Osteoblast (primary cell): ENCODE data around the gene CENPF. TPM values are rescaled to one million over a fixed set of nuclear protein-coding genes. Genes with fewer than 3 reads are reported as not detected.
"Not testable (repeated sequence)": the region's sequence is repeated elsewhere in the genome, so short reads cannot be mapped to it uniquely, and the experiment has no call there.

ENCODE experiments used
- DNase-seq: peaks from one replicate; pipeline ENCODE4 v3.0.0; 2011; ENCODE audit warnings: low spot score, mixed read lengths; ENCODE audit not compliant: insufficient read length; ENCODE audit errors: missing footprints
- H2AFZ ChIP-seq: 2 replicates; pipeline ENCODE4 v1.6.0; 2011; ENCODE audit warnings: mild to moderate bottlenecking, low read length
- H3K27ac ChIP-seq: 2 replicates; pipeline ENCODE4 v1.5.1; 2011; ENCODE audit warnings: mild to moderate bottlenecking, low read depth, low read length, moderate library complexity
- H3K27me3 ChIP-seq: 2 replicates; pipeline ENCODE4 v1.6.0; 2012; ENCODE audit warnings: mild to moderate bottlenecking, control low read depth, inconsistent platforms, low read length, moderate library complexity; ENCODE audit not compliant: insufficient read depth
- H3K36me3 ChIP-seq: 2 replicates; pipeline ENCODE4 v1.5.1; 2011; ENCODE audit warnings: mild to moderate bottlenecking, low read length, control low read depth, moderate library complexity; ENCODE audit not compliant: insufficient read depth
- H3K4me1 ChIP-seq: 2 replicates; pipeline ENCODE4 v1.5.1; 2011; ENCODE audit warnings: mild to moderate bottlenecking, low read length, control low read depth, moderate library complexity; ENCODE audit not compliant: insufficient read depth
- H3K4me2 ChIP-seq: 2 replicates; pipeline ENCODE4 v1.6.0; 2011; ENCODE audit warnings: mild to moderate bottlenecking, low read length; ENCODE audit not compliant: insufficient read depth
- H3K4me3 ChIP-seq: fragments of 200-600 bp; sonication (generic); 3 replicates; pipeline ENCODE4 v1.5.1; 2012; ENCODE audit warnings: mild to moderate bottlenecking, low read length, inconsistent platforms; ENCODE audit not compliant: insufficient read depth
- H3K79me2 ChIP-seq: 2 replicates; pipeline ENCODE4 v1.6.0; 2012; ENCODE audit warnings: mild to moderate bottlenecking, low read length, control low read depth, inconsistent platforms; ENCODE audit not compliant: insufficient read depth
- H3K9me3 ChIP-seq: 2 replicates; pipeline ENCODE4 v1.5.1; 2011; ENCODE audit warnings: low read depth, low read length, control low read depth
- H4K20me1 ChIP-seq: 2 replicates; pipeline ENCODE4 v1.6.0; 2012; ENCODE audit warnings: mild to moderate bottlenecking, low read length, control low read depth; ENCODE audit not compliant: insufficient read depth
- total RNA-seq: library from RNA; depleted of rRNA; stranded (reverse); fragments of >200 nt; gene quantifications from 2 replicates; pipeline ENCODE4 v1.2.3, GENCODE V29; 2012
- TF ChIP-seq, protein P1 (sequence below): IDR thresholded peaks from 2 replicates; pipeline ENCODE4 v1.5.1; 2011; ENCODE audit warnings: mild to moderate bottlenecking, low read depth, low read length, moderate library complexity; ENCODE audit errors: extremely low read depth

Gene CENPF
- total RNA-seq, 1 donor: 8.3 TPM

DNA sequence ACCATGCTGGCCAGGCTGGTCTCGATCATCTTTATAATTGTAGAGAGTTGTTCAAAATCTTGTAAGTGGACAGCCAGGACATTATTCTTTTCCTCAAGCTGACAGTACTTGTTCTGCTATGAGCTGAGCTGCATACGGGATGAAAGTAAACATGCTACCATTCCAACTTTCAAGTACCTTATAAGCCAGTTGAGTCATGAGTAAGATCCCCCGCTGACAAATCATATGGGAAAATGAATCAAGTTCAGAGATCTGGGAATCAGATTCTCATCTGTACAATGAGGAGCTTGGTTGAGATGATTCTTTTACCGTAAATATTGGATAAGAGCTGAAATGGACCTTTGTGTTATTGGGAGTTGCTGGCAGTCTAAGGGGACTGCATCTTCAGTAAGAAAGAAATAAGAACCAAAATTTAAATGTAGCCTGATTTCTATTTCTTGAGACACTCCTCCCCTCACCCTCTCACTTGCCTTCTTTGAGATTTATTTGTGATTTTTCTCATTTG lies 62.7 kb downstream of the CENPF start:
- Histone ChIP-seq H3K27me3 (no peaks in the 10 kb centered on the region), H2AFZ (peak overlapping the region; percentile 5), H3K27ac (no peak overlapping the region), H3K36me3 (peaks cover 26% of the 10 kb centered on the region), H4K20me1 (no peaks in the 10 kb centered on the region), H3K4me3 (no peak overlapping the region), H3K79me2 (peaks cover 5% of the 10 kb centered on the region), H3K4me2 (no peak overlapping the region), H3K9me3 (no peaks in the 10 kb centered on the region), H3K4me1 (peaks cover 16% of the 10 kb centered on the region)
- DNase-seq: no peak
- TF ChIP-seq, protein P1, sequence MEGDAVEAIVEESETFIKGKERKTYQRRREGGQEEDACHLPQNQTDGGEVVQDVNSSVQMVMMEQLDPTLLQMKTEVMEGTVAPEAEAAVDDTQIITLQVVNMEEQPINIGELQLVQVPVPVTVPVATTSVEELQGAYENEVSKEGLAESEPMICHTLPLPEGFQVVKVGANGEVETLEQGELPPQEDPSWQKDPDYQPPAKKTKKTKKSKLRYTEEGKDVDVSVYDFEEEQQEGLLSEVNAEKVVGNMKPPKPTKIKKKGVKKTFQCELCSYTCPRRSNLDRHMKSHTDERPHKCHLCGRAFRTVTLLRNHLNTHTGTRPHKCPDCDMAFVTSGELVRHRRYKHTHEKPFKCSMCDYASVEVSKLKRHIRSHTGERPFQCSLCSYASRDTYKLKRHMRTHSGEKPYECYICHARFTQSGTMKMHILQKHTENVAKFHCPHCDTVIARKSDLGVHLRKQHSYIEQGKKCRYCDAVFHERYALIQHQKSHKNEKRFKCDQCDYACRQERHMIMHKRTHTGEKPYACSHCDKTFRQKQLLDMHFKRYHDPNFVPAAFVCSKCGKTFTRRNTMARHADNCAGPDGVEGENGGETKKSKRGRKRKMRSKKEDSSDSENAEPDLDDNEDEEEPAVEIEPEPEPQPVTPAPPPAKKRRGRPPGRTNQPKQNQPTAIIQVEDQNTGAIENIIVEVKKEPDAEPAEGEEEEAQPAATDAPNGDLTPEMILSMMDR: no peak

DNA sequence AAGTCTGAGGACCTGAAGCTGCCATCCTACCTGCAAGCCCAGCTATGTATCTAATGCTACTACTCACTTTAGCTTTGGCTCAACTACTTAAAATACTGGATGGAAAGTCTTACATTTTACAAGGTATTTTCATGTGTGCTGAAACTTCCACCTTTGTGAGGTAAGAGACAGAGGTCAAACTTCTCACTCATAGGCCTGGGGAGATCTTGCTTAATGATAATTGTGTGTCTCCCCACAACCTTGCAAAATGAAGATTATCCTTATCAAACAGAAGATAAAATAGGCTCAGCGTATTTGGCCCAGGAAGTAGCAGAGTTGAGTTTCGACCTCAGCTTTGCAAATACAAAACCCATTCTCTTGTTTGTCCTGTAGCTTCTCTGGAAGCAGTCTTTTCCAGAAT lies 63.7 kb downstream of the CENPF start:
- peaks cover 26% of the 10 kb centered on the region for H3K36me3 ChIP-seq
- no peak for DNase-seq
- H3K79me2 ChIP-seq: peaks cover under 1% of the 10 kb centered on the region
- TF ChIP-seq, protein P1: no peak
- no peak overlapping the region for H3K4me3 ChIP-seq
- no peak overlapping the region for H2AFZ ChIP-seq
- no peak overlapping the region for H3K4me2 ChIP-seq
- H4K20me1 ChIP-seq: no peaks in the 10 kb centered on the region
- H3K27ac ChIP-seq: no peak overlapping the region
- H3K9me3 ChIP-seq: no peaks in the 10 kb centered on the region
- H3K4me1 ChIP-seq: peaks cover 7% of the 10 kb centered on the region
- no peaks in the 10 kb centered on the region for H3K27me3 ChIP-seq

DNA sequence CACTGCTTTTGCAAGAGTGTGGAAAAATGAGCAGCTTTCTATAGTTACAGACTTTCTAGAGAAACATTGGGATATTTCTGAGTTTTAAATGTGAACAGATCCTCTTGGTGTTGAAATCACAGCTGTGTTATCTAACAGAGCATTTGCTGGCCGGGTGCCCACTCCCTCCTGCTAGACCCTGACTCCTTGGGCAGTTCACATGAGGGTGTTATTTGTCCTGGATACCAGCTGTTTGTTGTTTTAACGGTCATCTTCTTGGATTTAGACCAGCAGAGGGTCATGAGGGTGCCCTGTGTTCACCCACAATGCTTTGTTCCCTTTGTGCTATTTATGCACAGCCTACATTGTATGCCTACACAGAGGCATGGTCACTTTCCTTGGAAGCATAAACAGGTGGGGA lies 67.1 kb downstream of the CENPF start:
- no peak overlapping the region for H3K4me3 ChIP-seq
- H3K4me1 ChIP-seq: peaks cover under 1% of the 10 kb centered on the region
- H3K27me3 ChIP-seq: no peaks in the 10 kb centered on the region
- H3K36me3 ChIP-seq: peaks cover 9% of the 10 kb centered on the region
- no peaks in the 10 kb centered on the region for H4K20me1 ChIP-seq
- no peak overlapping the region for H3K27ac ChIP-seq
- DNase-seq: no peak
- no peaks in the 10 kb centered on the region for H3K9me3 ChIP-seq
- no peaks in the 10 kb centered on the region for H3K79me2 ChIP-seq
- TF ChIP-seq, protein P1: no peak
- H3K4me2 ChIP-seq: no peak overlapping the region
- H2AFZ ChIP-seq: no peak overlapping the region

DNA sequence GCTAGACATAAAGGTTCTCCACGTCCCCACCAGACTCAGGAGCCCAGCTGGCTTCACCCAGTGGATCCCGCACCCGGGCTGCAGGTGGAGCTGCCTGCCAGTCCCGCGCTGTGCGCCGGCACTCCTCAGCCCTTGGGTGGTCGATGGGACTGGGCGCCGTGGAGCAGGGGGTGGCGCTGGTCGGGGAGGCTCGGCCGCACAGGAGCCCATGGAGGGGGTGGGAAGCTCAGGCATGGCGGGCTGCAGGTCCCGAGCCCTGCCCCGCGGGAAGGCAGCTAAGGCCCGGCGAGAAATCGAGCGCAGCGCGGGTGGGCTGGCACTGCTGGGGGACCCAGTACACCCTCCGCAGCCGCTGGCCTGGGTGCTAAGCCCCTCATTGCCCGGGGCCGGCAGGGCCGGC lies 70.0 kb downstream of the CENPF start:
- not testable (repeated sequence) for H3K27ac ChIP-seq, H4K20me1 ChIP-seq, H3K9me3 ChIP-seq, H3K79me2 ChIP-seq, H3K4me1 ChIP-seq, H2AFZ ChIP-seq, H3K36me3 ChIP-seq, H3K4me2 ChIP-seq, DNase-seq, H3K4me3 ChIP-seq, H3K27me3 ChIP-seq
